CD14-positive monocyte (primary cell): ENCODE measurements around the gene RBM4B. TPM values are rescaled to one million over a fixed set of nuclear protein-coding genes. Genes with fewer than 3 reads are reported as not detected.

Experiments
- DNase-seq, 3 donors: peaks; one replicate each; pipeline ENCODE4 v3.0.0-alpha.2; 2011 to 2022
- H2AFZ ChIP-seq: 2 replicates; pipeline ENCODE4 v1.6.0; 2012; ENCODE audit warnings: mild to moderate bottlenecking, low read depth, low read length, inconsistent platforms; ENCODE audit not compliant: insufficient read depth, poor library complexity, severe bottlenecking
- H3K27ac ChIP-seq, 2 donors: 1 replicate in 1 of 2; 2 replicates in 1 of 2; pipeline ENCODE4 v1.5.1; 2012 to 2013; ENCODE audit warnings: low read length in 2 of 2, control low read depth in 1 of 2, inconsistent platforms in 1 of 2, low read depth in 1 of 2, mild to moderate bottlenecking in 1 of 2
- H3K27me3 ChIP-seq, 2 donors: one replicate each; pipeline versions ENCODE4 v1.6.0 to v1.6.1; 2011 to 2013; ENCODE audit warnings: low read length in 2 of 2; ENCODE audit not compliant: control insufficient read depth in 2 of 2, insufficient read depth in 2 of 2
- H3K36me3 ChIP-seq, 2 donors: replicated peaks in 1 of 2; 1 replicate in 1 of 2; 2 replicates in 1 of 2; pipeline versions ENCODE4 v1.5.1 to v1.6.1; 2012 to 2013; ENCODE audit warnings: low read length in 2 of 2, control low read depth in 1 of 2, inconsistent platforms in 1 of 2, mild to moderate bottlenecking in 1 of 2; ENCODE audit not compliant: insufficient read depth in 2 of 2, control insufficient read depth in 1 of 2
- H3K4me1 ChIP-seq, 2 donors: 1 replicate in 1 of 2; 2 replicates in 1 of 2; pipeline versions ENCODE4 v1.5.1 to v1.6.1; 2012 to 2013; ENCODE audit warnings: low read length in 2 of 2, control low read depth in 1 of 2, inconsistent platforms in 1 of 2, mild to moderate bottlenecking in 1 of 2, moderate library complexity in 1 of 2; ENCODE audit not compliant: insufficient read depth in 2 of 2, control insufficient read depth in 1 of 2
- H3K4me2 ChIP-seq: replicated peaks from 2 replicates; pipeline ENCODE3; 2012; ENCODE audit warnings: low read length, moderate library complexity, mild to moderate bottlenecking; ENCODE audit not compliant: poor library complexity, severe bottlenecking; ENCODE audit errors: extremely low read depth
- H3K4me3 ChIP-seq, 3 experiments: fragments of 200-600 bp in 1 of 3; sonication (generic) in 1 of 3; replicated peaks in 1 of 3; 1 replicate in 2 of 3; 2 replicates in 1 of 3; pipeline ENCODE4 v1.5.1; 2011 to 2013; ENCODE audit warnings: low read length in 3 of 3, mild to moderate bottlenecking in 3 of 3, control low read depth in 2 of 3, low read depth in 2 of 3, inconsistent platforms in 1 of 3, moderate library complexity in 1 of 3
- H3K79me2 ChIP-seq: 2 replicates; pipeline ENCODE4 v1.6.0; 2012; ENCODE audit warnings: mild to moderate bottlenecking, control low read depth, inconsistent platforms, low read length, moderate library complexity; ENCODE audit not compliant: insufficient read depth
- H3K9ac ChIP-seq: 2 replicates; pipeline ENCODE4 v1.6.0; 2017; ENCODE audit warnings: low read length, mild to moderate bottlenecking; ENCODE audit not compliant: insufficient read depth, poor library complexity, severe bottlenecking
- H3K9me3 ChIP-seq, 2 donors: replicated peaks in 1 of 2; 1 replicate in 1 of 2; 2 replicates in 1 of 2; pipeline versions ENCODE4 v1.5.1 to v1.6.1; 2012 to 2013; ENCODE audit warnings: low read length in 2 of 2, control low read depth in 1 of 2; ENCODE audit not compliant: control insufficient read depth in 1 of 2, insufficient read depth in 1 of 2
- H4K20me1 ChIP-seq: 2 replicates; pipeline ENCODE4 v1.6.0; 2012; ENCODE audit warnings: mild to moderate bottlenecking, low read length, control low read depth, moderate library complexity; ENCODE audit not compliant: insufficient read depth
- H3K27ac Mint-ChIP-seq, 7 donors: one replicate each; pipeline ENCODE4 v1.8.0; 2020; ENCODE audit warnings: mild to moderate bottlenecking in 7 of 7, mixed read lengths in 7 of 7, moderate library complexity in 6 of 7, inconsistent platforms in 2 of 7
- H3K27me3 Mint-ChIP-seq, 3 donors: one replicate each; pipeline ENCODE4 v1.8.0; 2021 to 2022; ENCODE audit warnings: low read depth in 3 of 3, mild to moderate bottlenecking in 3 of 3, mixed read lengths in 3 of 3, moderate library complexity in 3 of 3, inconsistent platforms in 1 of 3
- H3K36me3 Mint-ChIP-seq, 2 donors: one replicate each; pipeline ENCODE4 v1.8.0; 2020; ENCODE audit warnings: mixed read lengths in 2 of 2, inconsistent platforms in 1 of 2, mild to moderate bottlenecking in 1 of 2
- H3K4me1 Mint-ChIP-seq: one replicate; pipeline ENCODE4 v1.8.0; 2020; ENCODE audit warnings: mild to moderate bottlenecking, mixed read lengths
- H3K4me3 Mint-ChIP-seq, 2 donors: one replicate each; pipeline ENCODE4 v1.8.0; 2020; ENCODE audit warnings: mild to moderate bottlenecking in 2 of 2, mixed read lengths in 2 of 2, moderate library complexity in 1 of 2
- H3K9me3 Mint-ChIP-seq, 7 donors: one replicate each; pipeline ENCODE4 v1.8.0; 2020 to 2022; ENCODE audit warnings: mixed read lengths in 7 of 7, mild to moderate bottlenecking in 6 of 7, moderate library complexity in 6 of 7, inconsistent platforms in 2 of 7
- WGBS: methylation state at CpG from one replicate; pipeline ENCODE4 v1.1.5; 2013; ENCODE audit warnings: missing lambda C conversion rate; ENCODE audit not compliant: insufficient coverage; 5-methylcytosine and 5-hydroxymethylcytosine counted together
- intact Hi-C, 2 donors: fragments of 100-400 bp; cut with micrococcal nuclease; formaldehyde crosslinking; loops; one replicate each; pipeline versions ENCODE4 v1.15.0 to v1.15.1; 2023
- polyA minus RNA-seq: library from RNA; depleted of rRNA, polyadenylated mRNA; stranded (reverse); fragments of >200 nt; gene quantifications from 2 replicates; pipeline ENCODE4 v1.2.3, GENCODE V29; 2012
- polyA plus RNA-seq, 3 donors: library from polyadenylated mRNA; depleted of rRNA in 1 of 3; unstranded in 2 of 3; stranded (reverse) in 1 of 3; fragments of 300-500 nt in 2 of 3; fragments of >200 nt in 1 of 3; fragmentation: Illumina TruSeq in 2 of 3; gene quantifications; 1 replicate in 2 of 3; 2 replicates in 1 of 3; pipeline ENCODE4 v1.2.3, GENCODE V29; 2012 to 2021
- total RNA-seq, 12 experiments: library from RNA in 1 of 12; stranded (reverse) in 1 of 12; fragments of 120-200 nt in 1 of 12; gene quantifications; one replicate each; pipeline ENCODE4 v1.2.4 and lab custom pipeline; 2013 to 2026; ENCODE audit warnings: mixed read lengths in 6 of 12, inconsistent platforms in 1 of 12
- TF ChIP-seq, protein P1 (sequence below): fragments of 200-600 bp; IDR thresholded peaks from one replicate; pipeline ENCODE4 v1.8.0; 2022; ENCODE audit warnings: antibody characterized with exemption, mild to moderate bottlenecking

RBM4B gene, protein sequence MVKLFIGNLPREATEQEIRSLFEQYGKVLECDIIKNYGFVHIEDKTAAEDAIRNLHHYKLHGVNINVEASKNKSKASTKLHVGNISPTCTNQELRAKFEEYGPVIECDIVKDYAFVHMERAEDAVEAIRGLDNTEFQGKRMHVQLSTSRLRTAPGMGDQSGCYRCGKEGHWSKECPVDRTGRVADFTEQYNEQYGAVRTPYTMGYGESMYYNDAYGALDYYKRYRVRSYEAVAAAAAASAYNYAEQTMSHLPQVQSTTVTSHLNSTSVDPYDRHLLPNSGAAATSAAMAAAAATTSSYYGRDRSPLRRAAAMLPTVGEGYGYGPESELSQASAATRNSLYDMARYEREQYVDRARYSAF
- total RNA-seq (2013) = 15.2 TPM
- polyA plus RNA-seq (10 to 100 TPM in 2 of 3 donors, 1 to 10 TPM in 1; 7.8 to 14.3 (median 11.2) TPM), polyA minus RNA-seq (9.1 and 13.0 TPM in 2 replicates), total RNA-seq (lab: John Stamatoyannopoulos, UW) (5.4 to 26.9 (median 10.2) reads per million in 11 experiments)

DNA sequence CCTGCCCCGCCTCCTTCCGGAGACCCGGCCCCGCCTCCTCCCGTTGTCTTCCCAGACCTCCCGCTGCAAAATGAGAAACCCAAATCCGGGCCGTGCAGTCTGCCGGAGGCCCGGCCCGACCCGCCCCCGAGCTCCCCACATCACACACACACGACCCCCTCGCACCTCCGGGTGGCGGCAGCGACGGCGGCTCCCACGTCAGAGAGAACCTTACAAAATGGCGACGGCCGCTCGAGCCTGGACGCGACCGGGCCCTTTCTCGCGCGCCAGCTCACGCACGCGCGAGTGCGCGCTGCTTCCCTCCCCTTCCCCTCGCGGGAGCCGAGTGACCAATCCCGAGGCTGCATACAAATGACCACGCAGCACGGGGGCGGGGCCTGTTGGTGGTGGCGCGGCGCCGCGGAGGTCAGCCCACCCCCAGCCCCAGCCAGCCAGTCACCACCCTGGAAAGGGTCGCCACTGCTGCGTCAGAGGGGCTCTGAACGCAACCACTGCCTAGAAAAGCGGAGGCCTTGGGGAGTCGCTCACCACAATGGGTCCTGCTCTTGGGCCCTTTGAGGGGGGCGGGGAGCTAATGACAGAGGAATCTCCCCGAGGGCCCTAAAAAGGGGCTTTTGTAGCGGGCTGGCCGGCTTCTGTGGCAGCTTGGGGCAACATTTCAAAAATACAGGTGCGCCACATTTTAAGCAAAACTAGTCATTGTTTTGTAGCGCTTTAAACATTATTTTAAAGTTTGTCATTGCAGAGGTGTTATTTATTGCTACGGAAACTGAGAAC is at the start of gene RBM4B:
TSS of gene RBM4B (minus strand) at position 289 of the 777 bp plus-strand sequence. CDS start 808 bp downstream, outside the sequence.
- peak within 1 kb of the TSS; percentile 94 for H3K9ac ChIP-seq
- peak within 1 kb of the TSS; percentile 74 to 85 (median 79) for H3K4me3 ChIP-seq
- Mint-ChIP-seq H3K4me3 (peak within 1 kb of the TSS; percentile 89 to 95), H3K4me1 (peaks cover 27% of the 10 kb centered on the region), H3K27me3 (peaks cover 0 to 3% (median 0%) of the 10 kb centered on the region in 3 donors), H3K36me3 (peaks cover 0 to 6% of the 10 kb centered on the region in 2 donors), H3K27ac (peak within 1 kb of the TSS; percentile 95 to 98 (median 97)), H3K9me3 (no peaks in the 10 kb centered on the region)
- intact Hi-C loops = loop anchor here (1.0 to 10.0 kb wide), 6 partner anchors 40 to 269 kb away; partner anchors contain the start of genes CCDC87 (in 1 of the 2), CCS (in 1 of the 2), MRPL11 (in 1 of the 2) and RBM4 (in 1 of the 2)
- WGBS = 0% methylated on average over 57 of the region's 61 CpGs
- TF ChIP-seq, protein P1, sequence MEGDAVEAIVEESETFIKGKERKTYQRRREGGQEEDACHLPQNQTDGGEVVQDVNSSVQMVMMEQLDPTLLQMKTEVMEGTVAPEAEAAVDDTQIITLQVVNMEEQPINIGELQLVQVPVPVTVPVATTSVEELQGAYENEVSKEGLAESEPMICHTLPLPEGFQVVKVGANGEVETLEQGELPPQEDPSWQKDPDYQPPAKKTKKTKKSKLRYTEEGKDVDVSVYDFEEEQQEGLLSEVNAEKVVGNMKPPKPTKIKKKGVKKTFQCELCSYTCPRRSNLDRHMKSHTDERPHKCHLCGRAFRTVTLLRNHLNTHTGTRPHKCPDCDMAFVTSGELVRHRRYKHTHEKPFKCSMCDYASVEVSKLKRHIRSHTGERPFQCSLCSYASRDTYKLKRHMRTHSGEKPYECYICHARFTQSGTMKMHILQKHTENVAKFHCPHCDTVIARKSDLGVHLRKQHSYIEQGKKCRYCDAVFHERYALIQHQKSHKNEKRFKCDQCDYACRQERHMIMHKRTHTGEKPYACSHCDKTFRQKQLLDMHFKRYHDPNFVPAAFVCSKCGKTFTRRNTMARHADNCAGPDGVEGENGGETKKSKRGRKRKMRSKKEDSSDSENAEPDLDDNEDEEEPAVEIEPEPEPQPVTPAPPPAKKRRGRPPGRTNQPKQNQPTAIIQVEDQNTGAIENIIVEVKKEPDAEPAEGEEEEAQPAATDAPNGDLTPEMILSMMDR = no peak
- H3K4me1 ChIP-seq = peaks cover 18 to 26% of the 10 kb centered on the region in 2 donors
- peak within 1 kb of the TSS; percentile 99 for H3K4me2 ChIP-seq
- no peaks in the 10 kb centered on the region for H3K27me3 ChIP-seq
- peak; percentile 93 to 97 (median 95) for DNase-seq
- peak within 1 kb of the TSS; percentile 85 to 93 for H3K27ac ChIP-seq
- peak within 1 kb of the TSS; percentile 92 for H2AFZ ChIP-seq
- peaks cover 47% of the 10 kb centered on the region for H3K79me2 ChIP-seq
- peaks cover 4% of the 10 kb centered on the region for H4K20me1 ChIP-seq
- H3K9me3 ChIP-seq = no peaks in the 10 kb centered on the region
- H3K36me3 ChIP-seq = no peaks in the 10 kb centered on the region

DNA sequence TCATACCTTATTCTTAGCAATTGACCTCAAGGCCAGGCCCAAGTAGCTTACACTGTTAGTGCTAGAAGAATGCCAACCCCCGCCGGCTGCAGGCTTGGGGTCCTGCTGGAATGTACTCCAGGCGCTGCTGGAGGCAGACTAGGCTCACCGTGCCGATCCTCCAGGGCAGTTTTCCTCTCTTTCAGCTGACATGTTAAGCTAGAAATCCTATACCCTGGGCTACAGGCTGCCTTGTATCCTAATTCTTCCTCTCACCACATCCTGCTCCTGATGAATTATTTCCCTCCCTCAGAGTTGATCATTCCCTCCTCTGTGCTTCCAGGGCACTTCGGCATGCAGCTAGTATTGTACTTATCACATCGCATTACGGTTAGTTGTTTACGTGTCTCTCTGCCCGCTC is 48.0 kb upstream of the RBM4B start:
- TF ChIP-seq, protein P1 = no peak
- Histone ChIP-seq H3K27me3 (peaks cover 55 to 62% of the 10 kb centered on the region in 2 donors), H3K36me3 (no peaks in the 10 kb centered on the region), H2AFZ (no peak overlapping the region), H3K9ac (no peak overlapping the region), H3K4me3 (no peak overlapping the region), H3K4me2 (no peak overlapping the region), H3K9me3 (peaks cover 0 to 30% of the 10 kb centered on the region in 2 donors), H3K27ac (no peak overlapping the region), H3K79me2 (no peaks in the 10 kb centered on the region), H4K20me1 (no peaks in the 10 kb centered on the region), H3K4me1 (peaks cover 6 to 10% of the 10 kb centered on the region in 2 donors)
- H3K9me3 Mint-ChIP-seq = peaks cover 0 to 20% (median 12%) of the 10 kb centered on the region in 7 donors
- H3K36me3 Mint-ChIP-seq = peaks cover 5 to 7% of the 10 kb centered on the region in 2 donors
- no peak overlapping the region for H3K27ac Mint-ChIP-seq
- DNase-seq = no peak
- peaks cover 11% of the 10 kb centered on the region for H3K4me1 Mint-ChIP-seq
- WGBS = 33% methylated on average over 6 of the region's 10 CpGs
- intact Hi-C loops = no loop called here
- peaks cover 63 to 68% (median 63%) of the 10 kb centered on the region in 3 donors for H3K27me3 Mint-ChIP-seq
- H3K4me3 Mint-ChIP-seq = peak overlapping the region in 1 of 2 donors; percentile 84
